H7 (cell line): Measurements from ENCODE around the gene SMG9. TPM values are rescaled to one million over a fixed set of nuclear protein-coding genes. Genes with fewer than 3 reads are reported as not detected.
"Not testable (repeated sequence)": the region's sequence is repeated elsewhere in the genome, so short reads cannot be mapped to it uniquely, and the experiment has no call there.

Experiments used
- DNase-seq: peaks from one replicate; pipeline ENCODE4 v3.0.0; 2012
- H3K27me3 ChIP-seq: 2 replicates; pipeline ENCODE4 v1.6.0; 2011; ENCODE audit warnings: mild to moderate bottlenecking, low read length; ENCODE audit not compliant: control insufficient read depth, insufficient read depth
- H3K36me3 ChIP-seq: replicated peaks from 2 replicates; pipeline ENCODE4 v1.5.1; 2011; ENCODE audit warnings: low read length; ENCODE audit not compliant: control insufficient read depth, insufficient read depth
- H3K4me3 ChIP-seq: 2 replicates; pipeline ENCODE4 v1.5.1; 2011; ENCODE audit warnings: low read depth, mild to moderate bottlenecking, control low read depth, low read length, moderate library complexity; ENCODE audit not compliant: insufficient read depth
- total RNA-seq: library from RNA; depleted of rRNA; stranded (reverse); fragments of >200 nt; shearing (Covaris generic); gene quantifications from 2 replicates; pipeline ENCODE4 v1.2.3, GENCODE V29; 2014

Gene SMG9
- total RNA-seq, 1 experiment from 2014 or later: 23.4 TPM

DNA sequence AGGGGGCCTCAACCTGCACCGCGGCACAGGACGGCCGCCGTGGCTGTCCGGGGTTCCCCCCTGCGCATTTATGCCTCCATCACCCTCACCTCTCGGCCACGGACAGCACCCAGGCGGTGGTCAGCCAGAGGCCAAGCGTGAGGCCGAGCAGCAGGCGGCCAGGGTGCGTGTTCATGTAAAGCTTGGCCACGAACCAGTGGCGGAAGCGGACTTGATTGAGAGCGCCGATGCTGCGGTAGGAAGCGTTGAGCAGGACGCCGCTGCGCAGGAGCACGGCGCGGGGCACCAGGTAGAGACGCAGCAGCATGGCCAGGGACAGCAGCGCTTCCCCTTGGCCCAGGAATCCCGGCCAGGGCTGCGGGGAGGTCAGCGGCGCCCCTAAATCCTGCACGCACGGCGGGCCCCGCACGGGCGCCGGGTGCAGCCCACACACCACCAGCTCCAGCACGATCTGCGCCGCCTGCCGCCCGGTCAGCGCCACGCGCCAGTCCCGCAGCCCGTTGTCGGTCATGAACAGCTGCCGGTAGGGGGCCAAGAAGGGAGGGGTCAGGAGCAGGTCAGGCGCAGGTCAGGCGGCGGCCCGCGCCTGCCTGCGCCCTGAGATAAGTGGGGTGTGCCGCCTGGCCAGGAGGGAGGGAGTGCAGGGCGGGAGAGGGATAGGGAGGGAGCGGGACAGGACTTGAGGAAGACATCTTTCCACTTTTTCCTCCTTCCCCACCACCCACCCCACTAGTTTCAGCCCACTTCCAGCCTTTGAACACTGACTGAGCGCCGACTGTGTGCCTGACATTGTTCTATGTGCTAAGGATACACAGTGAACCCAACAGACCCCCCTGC, 19.6 kb upstream of the SMG9 start:
- H3K27me3 ChIP-seq: peaks cover 30% of the 10 kb centered on the region
- peak; percentile 96 for DNase-seq
- H3K4me3 ChIP-seq: peak overlapping the region; percentile 64

DNA sequence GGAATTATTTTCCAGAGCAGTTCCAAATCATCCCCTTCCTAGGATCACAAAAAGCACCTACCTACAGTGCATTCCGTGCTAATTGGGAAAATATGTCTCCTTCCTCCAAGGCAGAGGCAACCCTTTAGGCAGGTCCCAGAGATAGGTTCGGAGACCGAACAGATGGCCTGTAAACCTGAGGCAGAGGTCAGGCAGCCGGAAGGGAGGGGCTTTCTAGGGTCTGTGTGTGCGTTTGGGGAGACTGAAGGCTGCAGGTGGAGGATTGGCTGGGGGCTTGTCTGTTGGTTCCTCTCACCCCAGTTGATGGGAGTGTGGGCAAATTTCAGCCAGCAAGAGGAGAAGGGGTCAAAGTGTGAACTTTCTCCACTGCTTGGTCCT, 19.0 kb upstream of the SMG9 start:
- peaks cover 30% of the 10 kb centered on the region for H3K27me3 ChIP-seq
- no peaks in the 10 kb centered on the region for H3K36me3 ChIP-seq
- DNase-seq: peak; percentile 78
- peak overlapping the region; percentile 64 for H3K4me3 ChIP-seq

More for the DNA sequence above, 19.6 kb upstream of the SMG9 start:
- no peaks in the 10 kb centered on the region for H3K36me3 ChIP-seq

- H3K4me3 ChIP-seq: no peak overlapping the region
- peaks cover 26% of the 10 kb centered on the region for H3K27me3 ChIP-seq
- no peaks in the 10 kb centered on the region for H3K36me3 ChIP-seq
- no peak for DNase-seq
These were observed 14.5 kb upstream of the SMG9 start for GRCh38 chr19:43769256-43769655.

DNA sequence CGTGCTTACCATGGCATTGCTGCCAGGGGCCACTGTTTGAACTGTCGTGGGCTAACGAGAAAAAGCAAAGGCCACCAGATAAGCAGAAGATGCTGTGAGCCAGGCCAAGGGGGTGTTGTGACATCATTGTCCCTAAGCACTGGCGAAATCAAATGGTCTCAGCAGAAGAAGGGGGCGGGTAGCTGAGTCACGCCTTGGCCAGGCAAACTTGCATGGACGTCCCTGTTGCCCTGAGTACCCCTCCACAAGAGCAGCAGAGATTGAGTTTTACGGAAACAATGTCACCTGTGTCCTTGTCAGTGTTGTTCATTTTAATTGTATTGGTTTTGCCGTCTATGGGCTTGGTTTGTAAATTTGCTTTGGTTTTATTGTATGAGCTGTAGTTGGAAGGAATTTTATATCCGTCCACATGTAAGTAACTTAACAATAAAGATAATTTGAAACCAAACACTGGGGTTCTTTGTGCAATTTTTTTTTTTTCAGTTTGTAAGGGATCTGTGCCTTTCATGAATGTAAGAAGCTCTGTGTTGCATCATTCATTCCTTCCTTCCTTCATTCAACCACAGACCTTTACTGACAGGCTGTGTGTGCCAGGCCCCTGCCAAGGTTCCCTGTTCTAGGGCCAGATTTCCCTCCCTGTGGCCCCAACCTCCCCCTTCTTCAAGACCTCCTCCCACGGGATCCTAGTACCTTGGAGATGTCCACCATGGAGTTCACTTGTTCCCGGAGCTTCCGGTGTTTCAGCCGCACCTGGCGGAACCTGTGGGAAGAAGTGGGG, 13.7 kb upstream of the SMG9 start:
- DNase-seq: no peak
- no peaks in the 10 kb centered on the region for H3K36me3 ChIP-seq
- no peak overlapping the region for H3K4me3 ChIP-seq
- H3K27me3 ChIP-seq: peaks cover 18% of the 10 kb centered on the region

GRCh38 chr19:43767818-43768217, 13.1 kb upstream of the SMG9 start:
- DNase-seq: no peak
- H3K4me3 ChIP-seq: no peak overlapping the region

GRCh38 chr19:43767316-43767715, 12.6 kb upstream of the SMG9 start:
- DNase-seq: no peak
- no peak overlapping the region for H3K4me3 ChIP-seq
- no peaks in the 10 kb centered on the region for H3K36me3 ChIP-seq
- H3K27me3 ChIP-seq: peaks cover 7% of the 10 kb centered on the region

More at GRCh38 chr19:43767818-43768217, 13.1 kb upstream of the SMG9 start:
- peaks cover 12% of the 10 kb centered on the region for H3K27me3 ChIP-seq
- H3K36me3 ChIP-seq: no peaks in the 10 kb centered on the region

- H3K4me3 ChIP-seq: no peak overlapping the region
- H3K27me3 ChIP-seq: peaks cover 2% of the 10 kb centered on the region
- DNase-seq: no peak
- H3K36me3 ChIP-seq: no peaks in the 10 kb centered on the region
These were observed 11.9 kb upstream of the SMG9 start for GRCh38 chr19:43766755-43767043.

DNA sequence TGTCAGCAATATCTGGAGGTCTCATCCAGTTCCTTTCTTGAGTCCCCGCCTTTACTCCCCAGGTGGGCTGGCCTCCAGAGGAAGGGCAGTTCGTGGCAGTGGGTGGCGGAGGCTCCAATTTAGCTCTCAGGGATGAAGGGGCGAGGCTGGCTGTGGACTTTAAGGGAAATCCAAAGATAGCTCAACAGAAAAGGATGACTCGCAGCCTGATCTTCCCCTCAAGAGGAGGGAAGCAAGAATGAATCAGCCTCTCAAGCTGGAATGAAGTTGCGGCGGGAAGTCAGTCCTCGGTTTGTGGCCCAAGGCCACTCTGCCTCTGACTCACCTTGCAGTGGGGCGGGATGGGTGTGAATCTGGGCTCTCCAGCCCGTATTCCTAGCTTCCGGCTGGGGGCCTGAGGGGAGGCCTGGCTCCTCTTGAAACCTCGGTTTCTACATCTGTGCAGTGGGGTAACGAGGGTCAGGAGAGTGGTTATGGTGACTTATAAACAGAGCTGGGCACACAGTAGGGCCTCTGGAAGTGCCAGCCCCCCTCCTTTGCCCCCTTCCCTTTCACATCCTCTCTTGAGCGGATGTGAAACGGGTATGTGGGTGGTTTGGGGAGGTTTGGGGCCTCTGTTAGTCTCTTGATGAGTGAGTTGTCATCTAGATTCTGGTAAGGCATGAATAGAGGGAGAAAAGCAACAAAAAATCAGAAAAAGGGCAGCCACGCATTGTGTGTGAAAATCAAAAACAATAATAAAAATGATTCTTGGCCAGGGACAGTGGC, 10.5 kb upstream of the SMG9 start:
- no peaks in the 10 kb centered on the region for H3K36me3 ChIP-seq
- no peaks in the 10 kb centered on the region for H3K27me3 ChIP-seq
- DNase-seq: no peak
- no peak overlapping the region for H3K4me3 ChIP-seq

DNA sequence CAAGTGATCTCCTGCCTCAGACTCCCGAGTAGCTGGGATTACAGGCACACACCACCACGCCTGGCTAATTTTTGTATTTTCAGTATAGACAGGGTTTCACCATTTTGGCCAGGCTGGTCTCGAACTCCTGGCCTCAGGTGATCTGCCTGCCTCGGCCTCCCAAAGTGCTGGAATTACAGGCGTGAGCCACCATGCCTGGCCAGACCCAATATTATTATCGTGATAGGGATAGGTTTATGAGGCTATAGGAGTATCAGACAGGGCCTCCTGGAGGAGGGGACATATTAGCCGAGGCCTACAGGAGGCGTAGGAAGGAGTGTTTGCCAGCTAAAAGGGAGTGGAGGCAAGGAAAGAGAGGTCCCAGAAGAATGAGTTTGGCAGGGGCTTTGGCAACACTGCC, 9.9 kb upstream of the SMG9 start:
- not testable (repeated sequence) for DNase-seq, H3K36me3 ChIP-seq, H3K4me3 ChIP-seq, H3K27me3 ChIP-seq

DNA sequence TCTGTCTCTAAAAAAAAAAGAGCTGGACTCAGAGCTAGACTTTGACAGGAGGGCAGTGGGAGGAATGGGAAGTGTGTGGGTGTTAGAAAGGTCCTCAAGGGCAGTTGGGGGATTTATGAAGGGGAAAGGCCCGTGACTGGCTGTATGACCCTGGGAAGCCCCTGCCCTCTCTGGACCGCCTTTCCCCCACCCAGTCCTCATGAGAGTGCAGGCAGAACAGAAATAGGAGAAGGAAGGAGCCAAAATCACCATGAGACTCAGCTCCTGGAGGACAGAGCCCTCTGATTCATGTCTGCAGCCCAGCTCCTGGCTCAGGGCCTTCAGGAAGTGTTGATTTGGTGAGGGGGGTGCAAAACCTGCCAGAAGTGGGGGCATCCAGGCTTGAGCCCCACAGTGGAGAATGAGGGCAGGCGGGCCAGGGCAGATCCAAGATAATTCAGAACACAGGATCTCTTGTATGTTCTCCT, 8.7 kb upstream of the SMG9 start:
- Histone ChIP-seq H3K4me3 (no peak overlapping the region), H3K27me3 (no peaks in the 10 kb centered on the region), H3K36me3 (no peaks in the 10 kb centered on the region)
- no peak for DNase-seq

DNA sequence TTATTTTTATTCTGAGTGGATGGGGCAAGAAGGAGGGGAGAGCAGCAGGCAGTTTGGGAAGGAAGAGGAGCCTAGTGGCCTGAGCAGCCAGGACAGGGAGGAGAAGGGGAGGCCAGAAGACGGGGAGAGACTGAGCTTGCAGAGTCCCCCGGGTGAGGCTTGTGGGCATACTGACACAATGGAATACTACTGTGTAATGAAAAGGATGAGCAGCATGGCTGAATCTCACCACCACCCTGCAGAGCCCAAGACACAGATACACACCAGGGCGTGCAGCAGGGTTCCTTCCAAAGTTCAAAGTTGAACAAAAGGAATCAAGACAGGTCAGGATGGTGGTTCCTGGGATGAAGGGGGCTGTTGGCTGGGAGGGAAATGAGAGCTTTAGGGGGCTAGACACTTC, 8.1 kb upstream of the SMG9 start:
- Histone ChIP-seq H3K27me3 (no peaks in the 10 kb centered on the region), H3K4me3 (no peak overlapping the region), H3K36me3 (no peaks in the 10 kb centered on the region)
- no peak for DNase-seq

DNA sequence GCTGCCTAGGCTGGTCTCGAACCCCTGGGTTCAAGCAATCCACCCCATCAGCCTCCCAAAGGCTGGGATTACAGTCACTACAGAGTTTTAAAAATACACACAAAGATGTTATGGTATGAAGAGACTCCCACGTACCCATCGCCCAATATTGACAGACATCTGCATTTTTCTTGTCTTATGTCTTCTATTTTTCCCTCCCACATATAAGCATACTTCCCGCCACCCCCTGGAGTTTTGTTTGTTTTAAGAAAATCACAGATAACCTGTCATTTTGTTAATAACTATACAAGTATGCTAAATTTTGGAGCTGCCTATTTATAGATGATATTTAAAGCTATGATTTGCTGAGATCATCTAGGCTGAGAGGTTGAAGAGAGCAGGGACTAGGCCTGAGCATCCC, 6.2 kb upstream of the SMG9 start:
- Histone ChIP-seq H3K27me3 (no peaks in the 10 kb centered on the region), H3K4me3 (no peak overlapping the region), H3K36me3 (no peaks in the 10 kb centered on the region)
- no peak for DNase-seq

DNA sequence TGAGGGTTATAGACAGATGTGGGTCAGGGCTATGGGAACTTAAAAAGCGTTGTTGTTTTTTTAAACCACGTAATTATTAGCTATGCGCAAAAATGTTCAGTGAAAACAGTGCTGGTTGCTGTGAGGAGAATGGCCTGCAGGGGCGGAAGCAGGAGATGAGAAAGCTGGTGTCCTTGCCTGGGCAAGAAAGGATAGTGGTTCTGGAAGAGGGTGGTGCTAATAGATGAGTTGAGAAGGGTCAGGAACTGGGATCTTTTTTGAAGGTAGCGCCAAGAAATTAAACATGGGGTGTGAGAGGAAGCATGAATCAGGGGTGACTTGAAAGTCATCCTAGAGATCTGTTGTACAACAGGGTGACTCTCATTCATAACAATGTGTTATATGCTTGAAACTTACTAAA, 4.8 kb upstream of the SMG9 start:
- DNase-seq: no peak
- H3K36me3 ChIP-seq: no peaks in the 10 kb centered on the region
- no peaks in the 10 kb centered on the region for H3K27me3 ChIP-seq
- H3K4me3 ChIP-seq: no peak overlapping the region

DNA sequence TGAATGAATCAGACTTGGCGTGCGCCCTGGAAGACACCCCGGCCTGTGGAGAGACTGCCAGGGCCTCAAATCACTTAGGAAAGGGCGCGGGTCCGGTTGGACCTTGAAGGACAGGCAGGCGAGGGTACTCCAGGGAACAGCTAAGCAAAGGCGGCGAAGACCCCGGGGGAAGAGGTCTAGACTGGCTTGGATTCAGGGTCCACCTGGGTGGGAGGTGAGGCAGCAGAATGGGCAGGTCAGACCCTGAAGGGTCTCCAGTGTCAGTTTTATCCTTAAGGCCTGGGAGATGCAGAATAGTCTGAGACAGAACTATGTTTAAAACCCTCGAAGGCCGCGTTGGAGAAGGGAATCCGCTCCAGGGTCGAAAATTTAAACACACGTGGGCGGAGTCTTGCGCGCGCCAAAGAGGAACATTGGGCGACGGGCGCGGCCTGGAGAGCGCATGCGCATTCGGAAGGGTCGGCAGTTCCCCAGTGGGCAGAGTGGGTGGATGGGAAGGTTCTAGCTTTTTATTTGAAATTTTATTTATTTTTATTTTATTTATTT, 567 bp upstream of the SMG9 start:
- Histone ChIP-seq H3K4me3 (peak overlapping the region; percentile 70), H3K36me3 (peaks cover 3% of the 10 kb centered on the region; the same call in 1 of the 2 replicates), H3K27me3 (no peaks in the 10 kb centered on the region)
- DNase-seq: peak; percentile 75
